Stimulated activated CD8-positive, alpha-beta memory T cell treated with anti-CD3 and anti-CD28 coated beads, Interleukin-7, amount 100 ng/mL, for 1 hour (primary cell): ENCODE measurements around the gene REV1.

ENCODE experiments used
- DNase-seq, 2 donors: peaks; one replicate each; pipeline ENCODE4 v3.0.0-alpha.2; 2020; ENCODE audit warnings: low read depth in 2 of 2

Gene REV1

GRCh38 chr2:99448556-99448955 lies 41.3 kb downstream of the REV1 start:
- DNase-seq = no peak

GRCh38 chr2:99445065-99445464 lies 44.8 kb downstream of the REV1 start:
- no peak for DNase-seq

DNA sequence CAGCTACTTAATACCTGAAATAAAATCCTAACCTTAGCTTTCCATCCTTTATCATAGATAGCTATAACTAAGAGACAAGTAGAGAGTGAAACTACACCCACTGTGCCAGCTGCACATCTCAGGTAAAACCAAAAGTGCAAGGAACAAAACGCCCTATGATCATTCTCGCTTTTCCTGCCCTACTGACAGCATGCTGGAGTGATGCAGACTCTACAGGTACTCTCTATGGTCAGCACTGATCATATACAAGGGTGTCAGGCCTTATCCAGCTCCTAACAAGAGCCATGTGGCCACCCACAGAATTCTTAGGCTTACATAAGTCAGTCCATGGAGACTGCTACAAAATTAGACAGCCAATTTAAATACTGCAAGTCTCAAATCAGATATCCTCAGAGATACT lies 45.6 kb downstream of the REV1 start:
- no peak for DNase-seq

DNA sequence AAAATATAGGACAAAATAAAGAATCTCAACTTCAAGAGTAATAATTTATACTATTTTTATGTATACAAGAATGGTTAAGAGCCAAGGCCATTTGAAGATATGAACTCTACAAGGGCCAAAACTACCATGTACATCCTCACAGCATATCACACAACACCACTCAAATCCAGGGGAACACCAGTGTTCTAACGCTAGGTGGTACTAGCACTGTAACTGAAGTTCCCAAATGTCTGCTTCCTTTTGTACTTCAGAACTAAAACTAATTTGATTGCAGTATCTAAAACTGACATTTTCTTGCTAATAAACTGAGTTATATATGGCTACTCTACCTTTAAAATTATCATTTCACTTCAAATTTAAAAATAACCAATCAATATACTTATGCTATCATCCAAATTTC lies 47.0 kb downstream of the REV1 start:
- no peak for DNase-seq

- no peak for DNase-seq
These were observed 49.8 kb downstream of the REV1 start for GRCh38 chr2:99439971-99440505.

- no peak for DNase-seq
These were observed 52.9 kb downstream of the REV1 start for GRCh38 chr2:99436874-99437273.

DNA sequence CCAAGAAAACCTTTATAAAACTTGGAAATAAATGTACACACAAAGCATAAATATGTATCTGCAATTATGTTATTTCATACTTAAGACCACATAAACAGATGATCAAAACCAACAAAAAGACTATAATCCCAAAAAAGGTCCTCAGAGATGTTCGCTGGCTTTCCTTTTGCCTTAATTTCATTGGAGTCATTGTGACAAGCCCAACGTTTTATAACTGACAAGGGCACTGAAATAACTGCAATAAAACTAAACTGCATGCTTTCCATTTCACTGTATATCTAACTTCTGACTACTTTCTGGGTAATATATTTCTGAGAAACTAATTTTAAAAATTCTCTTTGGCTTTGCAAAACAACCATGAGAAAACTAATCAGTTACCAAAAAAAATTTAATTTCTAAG lies 56.5 kb downstream of the REV1 start:
- DNase-seq = no peak

DNA sequence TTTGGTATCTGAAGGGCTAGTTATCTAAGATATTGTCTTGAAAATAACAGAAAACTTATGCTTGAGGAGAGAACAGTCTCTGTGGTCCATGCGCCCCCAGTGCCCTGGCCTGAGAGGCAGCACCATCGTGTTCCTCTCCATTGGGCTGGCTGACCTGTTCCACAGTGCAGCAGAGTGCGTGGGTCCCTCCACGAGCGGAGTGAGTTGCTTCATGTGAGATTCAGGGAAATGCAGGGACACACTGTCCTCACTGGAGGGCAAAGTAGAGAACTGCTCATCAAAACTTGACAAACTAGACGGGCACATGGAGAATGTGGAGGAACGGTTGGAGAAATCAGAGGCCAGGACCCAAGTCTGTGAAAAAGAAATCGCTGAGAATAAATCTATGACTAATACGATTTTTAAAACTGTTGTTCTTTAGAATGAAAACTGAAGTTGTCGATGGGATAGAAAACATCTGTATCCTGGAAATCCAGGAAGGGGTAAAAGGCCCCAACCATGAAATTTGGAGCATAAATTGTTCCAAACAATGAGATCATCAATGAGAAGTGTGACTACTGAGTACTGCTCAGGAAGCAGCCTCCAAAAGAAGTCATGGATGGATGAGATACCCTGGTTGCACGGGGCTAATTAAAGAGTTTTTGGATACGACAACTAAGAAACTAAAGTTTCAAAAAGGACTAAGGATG lies 58.1 kb downstream of the REV1 start:
- no peak for DNase-seq

GRCh38 chr2:99430614-99431291 lies 59.1 kb downstream of the REV1 start:
- DNase-seq = no peak

DNA sequence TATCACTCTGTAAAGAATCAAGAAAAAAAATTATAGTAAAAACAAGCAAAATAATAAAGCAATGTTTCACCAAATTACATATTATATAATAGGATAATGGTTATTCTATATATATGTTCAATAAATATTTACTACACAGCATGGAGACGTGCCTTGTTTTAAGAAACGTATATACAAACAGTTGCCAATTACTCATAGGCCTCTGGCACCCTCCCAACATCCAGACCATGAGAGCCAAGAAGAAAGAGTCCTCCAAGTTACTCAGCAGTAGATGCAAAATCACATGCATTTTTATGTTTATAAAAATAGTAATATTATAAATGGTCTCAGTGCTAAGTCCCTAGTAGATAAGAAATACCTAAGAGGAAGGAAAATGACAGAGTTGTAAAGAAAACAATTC lies 64.8 kb downstream of the REV1 start:
- no peak for DNase-seq

GRCh38 chr2:99424371-99424770 lies 65.4 kb downstream of the REV1 start:
- no peak for DNase-seq

- no peak for DNase-seq
These were observed 67.2 kb downstream of the REV1 start for GRCh38 chr2:99422599-99422998.

DNA sequence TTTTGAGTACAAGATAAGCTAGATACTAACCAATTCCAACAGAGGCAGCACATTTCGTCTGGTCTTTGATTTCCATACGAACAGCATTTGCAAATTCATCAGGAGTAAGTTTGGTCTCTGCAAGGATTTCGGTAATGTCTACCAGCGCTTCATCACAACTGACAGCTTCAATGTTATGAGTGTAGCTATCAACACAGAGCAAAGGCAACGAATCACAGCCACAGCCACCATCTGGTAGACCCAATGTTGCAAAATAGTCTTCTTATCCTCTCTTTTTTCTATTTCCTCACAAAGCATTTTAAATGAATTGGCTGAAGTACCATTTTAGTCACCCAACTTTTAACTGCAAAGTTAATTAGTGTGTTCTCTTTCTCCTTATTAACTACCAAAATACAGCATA lies 68.3 kb downstream of the REV1 start:
- DNase-seq = no peak

DNA sequence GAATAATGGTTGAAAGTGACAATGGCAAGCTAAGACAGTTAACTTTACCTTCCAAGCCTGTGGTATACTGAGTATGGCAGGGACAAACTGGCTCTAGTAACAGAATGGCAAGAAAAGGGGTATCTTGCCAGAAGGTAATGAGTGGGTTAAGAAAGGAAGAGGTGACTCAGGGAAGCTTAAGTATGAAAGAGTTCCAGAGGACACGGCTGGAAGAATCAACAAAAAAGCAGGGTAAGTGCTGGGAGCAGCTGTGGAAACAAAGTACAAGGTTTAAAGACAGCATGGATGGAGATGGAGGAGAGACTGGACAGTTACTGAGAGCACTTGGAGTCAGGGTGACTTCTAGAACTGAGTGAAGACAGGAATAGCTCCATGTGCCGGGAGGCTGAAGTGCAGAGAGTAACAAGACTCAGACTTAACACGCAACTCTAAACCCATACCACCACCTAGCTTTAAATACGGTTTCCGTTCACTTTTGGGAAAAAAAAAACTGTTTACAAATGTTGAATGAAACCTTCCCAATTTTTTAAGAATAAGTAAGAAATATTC lies 69.0 kb downstream of the REV1 start:
- no peak for DNase-seq

- DNase-seq = no peak
These were observed 69.8 kb downstream of the REV1 start for GRCh38 chr2:99420031-99420430.

- DNase-seq = no peak
These were observed 72.4 kb downstream of the REV1 start for GRCh38 chr2:99417396-99417795.

GRCh38 chr2:99414566-99414965 lies 75.3 kb downstream of the REV1 start:
- no peak for DNase-seq

DNA sequence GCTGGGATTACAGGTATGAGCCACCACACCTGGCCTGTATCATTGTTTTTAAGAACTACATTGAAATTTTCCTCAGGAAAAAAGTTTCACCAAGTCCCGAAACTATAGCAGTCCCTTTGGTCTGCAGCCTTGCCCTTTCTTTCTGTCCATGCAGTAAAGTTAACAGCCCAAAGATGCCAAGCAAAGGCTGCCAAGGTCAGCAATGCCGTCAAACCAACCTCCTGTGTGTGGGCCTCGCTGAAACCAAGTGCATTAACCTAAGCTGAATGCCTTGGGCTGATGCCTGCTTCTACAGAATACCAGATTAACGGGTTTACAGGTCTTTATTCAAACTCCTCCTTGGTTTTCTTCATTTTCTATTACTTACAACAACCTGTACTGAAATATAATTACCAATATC lies 79.5 kb downstream of the REV1 start:
- DNase-seq = no peak

GRCh38 chr2:99406137-99406536 lies 83.7 kb downstream of the REV1 start:
- no peak for DNase-seq

- DNase-seq = no peak
These were observed 84.8 kb downstream of the REV1 start for GRCh38 chr2:99404797-99405669.

DNA sequence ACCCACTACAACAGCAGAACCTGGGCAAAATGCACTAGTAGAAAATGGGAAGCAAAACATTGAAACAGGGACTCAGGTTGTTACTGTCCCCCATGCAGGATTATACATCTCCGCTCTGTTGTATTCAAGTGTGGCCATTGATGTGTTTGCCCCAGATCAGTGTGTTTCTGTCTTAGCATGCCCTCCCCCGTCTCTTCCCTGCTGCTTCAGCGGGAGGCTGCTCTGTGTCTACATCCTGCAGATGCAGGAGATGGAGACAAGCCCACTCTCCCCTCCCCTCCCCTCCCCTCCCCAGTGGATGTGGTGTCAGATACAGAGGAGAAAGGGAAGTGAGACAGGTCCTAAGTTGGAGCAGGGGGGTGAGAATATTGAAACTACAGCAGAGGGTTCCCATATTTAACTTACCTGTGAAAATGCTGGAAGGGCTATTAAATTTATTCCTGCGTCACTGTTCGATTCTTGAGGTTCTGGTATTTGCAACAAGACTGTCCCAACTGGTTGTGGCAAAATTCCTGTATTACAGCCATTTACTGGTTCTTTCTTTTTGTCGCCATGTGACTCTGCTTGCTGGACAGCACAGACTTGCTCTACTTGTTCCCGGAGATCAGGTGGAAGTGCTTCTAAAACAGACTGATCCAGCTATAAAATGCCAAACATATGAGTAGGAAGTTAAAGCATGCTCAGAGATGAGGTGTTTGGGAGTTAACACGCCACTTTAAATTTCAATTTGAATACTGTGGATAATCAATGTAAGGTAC lies 85.6 kb downstream of the REV1 start:
- DNase-seq = no peak
